AG10803 (cell line): Measurements from ENCODE around the gene CABLES2.

Source experiments
- DNase-seq: peaks from one replicate; pipeline ENCODE4 v3.0.0; 2010; ENCODE audit warnings: low read depth
- H3K4me3 ChIP-seq: 2 replicates; pipeline ENCODE4 v1.5.1; 2011; ENCODE audit warnings: mild to moderate bottlenecking, low read length, control low read depth
- TF ChIP-seq, protein P1 (sequence below): conservative IDR thresholded peaks from 2 replicates; pipeline ENCODE4 v1.5.1; 2011; ENCODE audit warnings: mild to moderate bottlenecking, low read length, control low read depth, inconsistent platforms

Gene CABLES2

DNA sequence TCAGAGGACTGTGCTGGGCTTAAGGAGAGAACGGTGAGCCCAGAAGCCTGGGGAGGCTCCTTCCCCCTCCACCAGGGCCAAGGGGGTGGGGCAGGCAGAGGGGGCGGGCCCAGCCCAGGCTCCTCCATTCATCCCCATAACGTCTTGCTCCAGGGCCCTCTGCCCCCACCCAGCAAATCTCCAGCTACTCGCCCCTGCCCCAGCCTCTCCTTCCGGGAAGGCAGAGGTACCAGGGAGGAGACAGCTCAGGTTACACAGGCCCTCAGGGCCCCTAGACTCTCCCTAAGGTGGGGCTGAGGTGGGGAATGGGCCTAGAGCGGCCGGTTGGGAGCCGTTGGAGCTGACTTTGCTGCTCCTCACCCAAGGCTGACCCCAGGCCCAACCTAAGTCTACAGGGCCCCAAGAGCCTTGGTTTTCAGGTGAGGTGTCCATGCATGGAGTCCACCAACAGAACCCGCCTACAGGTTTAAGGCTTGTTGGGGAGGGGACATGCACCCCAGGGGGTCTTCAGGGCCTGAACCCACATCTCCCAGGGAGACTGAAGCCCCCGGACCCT is 41.2 kb downstream of the CABLES2 start:
- H3K4me3 ChIP-seq, result peak overlapping the region; percentile 46
- no peak for DNase-seq
- TF ChIP-seq, protein P1, sequence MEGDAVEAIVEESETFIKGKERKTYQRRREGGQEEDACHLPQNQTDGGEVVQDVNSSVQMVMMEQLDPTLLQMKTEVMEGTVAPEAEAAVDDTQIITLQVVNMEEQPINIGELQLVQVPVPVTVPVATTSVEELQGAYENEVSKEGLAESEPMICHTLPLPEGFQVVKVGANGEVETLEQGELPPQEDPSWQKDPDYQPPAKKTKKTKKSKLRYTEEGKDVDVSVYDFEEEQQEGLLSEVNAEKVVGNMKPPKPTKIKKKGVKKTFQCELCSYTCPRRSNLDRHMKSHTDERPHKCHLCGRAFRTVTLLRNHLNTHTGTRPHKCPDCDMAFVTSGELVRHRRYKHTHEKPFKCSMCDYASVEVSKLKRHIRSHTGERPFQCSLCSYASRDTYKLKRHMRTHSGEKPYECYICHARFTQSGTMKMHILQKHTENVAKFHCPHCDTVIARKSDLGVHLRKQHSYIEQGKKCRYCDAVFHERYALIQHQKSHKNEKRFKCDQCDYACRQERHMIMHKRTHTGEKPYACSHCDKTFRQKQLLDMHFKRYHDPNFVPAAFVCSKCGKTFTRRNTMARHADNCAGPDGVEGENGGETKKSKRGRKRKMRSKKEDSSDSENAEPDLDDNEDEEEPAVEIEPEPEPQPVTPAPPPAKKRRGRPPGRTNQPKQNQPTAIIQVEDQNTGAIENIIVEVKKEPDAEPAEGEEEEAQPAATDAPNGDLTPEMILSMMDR, result no peak

DNA sequence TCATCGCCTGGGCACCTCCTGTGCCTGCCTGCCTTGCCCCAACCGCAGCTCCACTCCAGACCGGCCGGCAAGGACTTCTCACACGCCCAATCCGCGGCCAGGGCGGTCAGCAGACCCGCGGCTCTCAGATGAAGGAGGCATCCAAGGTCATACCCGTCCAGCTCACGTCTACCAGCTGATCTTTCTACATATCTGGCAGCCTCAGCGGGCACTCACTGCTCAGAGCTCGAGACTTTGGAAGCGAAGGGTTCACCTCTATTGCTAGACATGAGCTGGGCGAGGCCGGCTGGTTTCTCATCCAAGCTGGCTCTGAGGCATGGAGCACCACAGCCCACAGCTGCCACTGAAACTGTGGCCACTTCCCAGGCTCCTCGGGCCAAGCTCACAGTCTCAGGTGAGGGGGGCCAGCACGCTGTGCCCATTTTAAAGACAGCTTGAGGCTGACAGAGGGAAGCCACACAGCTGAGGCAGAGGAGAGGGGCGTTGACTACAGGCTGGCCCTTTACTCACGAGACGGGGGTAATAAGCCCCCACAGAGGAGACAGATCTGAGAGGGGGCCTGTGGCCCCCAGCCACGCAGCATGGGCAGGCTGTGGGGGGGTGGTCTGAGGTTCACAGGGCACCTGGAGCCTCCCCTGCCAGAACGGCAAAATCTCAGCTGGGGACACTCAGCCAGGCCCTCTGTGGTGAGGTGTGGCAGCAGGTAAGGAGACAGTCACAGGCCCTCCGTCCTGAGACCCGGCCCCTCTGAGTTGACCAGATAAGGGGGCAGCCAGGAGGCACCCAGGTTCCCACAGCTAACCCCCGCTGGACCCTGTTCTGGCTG is 42.0 kb downstream of the CABLES2 start:
- no peak overlapping the region for H3K4me3 ChIP-seq
- DNase-seq, result no peak
- TF ChIP-seq, protein P1, result no peak

DNA sequence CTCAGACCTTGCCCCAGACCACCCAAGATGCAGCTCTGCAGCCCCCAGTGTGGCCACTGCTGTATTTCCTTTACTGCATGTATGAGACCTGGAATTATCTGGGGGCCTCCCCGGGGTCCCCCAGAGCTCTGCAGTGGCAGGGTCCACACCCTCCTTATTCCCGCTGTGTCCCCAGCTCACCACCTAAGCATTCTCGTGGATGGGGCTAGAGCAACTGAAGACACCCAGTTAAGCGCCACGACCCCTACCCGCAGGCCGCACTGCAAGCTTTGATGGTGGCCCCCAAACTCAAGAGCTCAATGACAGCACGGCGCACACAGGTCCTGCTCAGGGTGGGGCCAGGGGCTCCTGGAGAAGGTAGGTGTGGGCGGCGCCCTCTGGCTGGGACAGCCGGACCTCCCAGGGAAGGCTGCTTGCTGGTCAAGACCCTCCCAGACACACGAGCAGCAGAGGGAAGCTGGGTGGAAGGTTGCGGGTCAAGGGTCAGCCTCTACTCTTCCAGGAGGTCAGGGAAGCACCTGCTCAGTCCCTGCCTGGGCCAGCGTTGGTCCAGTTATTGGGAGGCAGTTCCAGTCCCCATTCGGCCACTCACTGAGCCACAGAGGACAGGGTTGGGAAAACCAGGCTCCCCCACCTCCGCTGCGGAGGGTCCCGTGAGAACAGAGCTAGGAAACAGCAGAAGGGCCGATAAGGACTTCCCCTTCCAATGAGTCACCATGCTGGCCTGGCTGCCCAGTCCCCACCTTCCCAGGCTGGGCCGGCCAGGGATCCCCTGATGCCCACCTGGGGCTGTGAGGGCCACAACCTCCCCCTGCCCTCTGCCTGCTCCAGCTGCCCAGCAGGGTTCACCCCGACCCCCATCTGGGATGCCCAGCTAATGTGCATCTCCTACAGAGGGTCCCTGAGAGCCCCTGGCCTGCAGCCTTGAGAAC is 42.9 kb downstream of the CABLES2 start:
- H3K4me3 ChIP-seq, result no peak overlapping the region
- TF ChIP-seq, protein P1, result no peak
- no peak for DNase-seq

DNA sequence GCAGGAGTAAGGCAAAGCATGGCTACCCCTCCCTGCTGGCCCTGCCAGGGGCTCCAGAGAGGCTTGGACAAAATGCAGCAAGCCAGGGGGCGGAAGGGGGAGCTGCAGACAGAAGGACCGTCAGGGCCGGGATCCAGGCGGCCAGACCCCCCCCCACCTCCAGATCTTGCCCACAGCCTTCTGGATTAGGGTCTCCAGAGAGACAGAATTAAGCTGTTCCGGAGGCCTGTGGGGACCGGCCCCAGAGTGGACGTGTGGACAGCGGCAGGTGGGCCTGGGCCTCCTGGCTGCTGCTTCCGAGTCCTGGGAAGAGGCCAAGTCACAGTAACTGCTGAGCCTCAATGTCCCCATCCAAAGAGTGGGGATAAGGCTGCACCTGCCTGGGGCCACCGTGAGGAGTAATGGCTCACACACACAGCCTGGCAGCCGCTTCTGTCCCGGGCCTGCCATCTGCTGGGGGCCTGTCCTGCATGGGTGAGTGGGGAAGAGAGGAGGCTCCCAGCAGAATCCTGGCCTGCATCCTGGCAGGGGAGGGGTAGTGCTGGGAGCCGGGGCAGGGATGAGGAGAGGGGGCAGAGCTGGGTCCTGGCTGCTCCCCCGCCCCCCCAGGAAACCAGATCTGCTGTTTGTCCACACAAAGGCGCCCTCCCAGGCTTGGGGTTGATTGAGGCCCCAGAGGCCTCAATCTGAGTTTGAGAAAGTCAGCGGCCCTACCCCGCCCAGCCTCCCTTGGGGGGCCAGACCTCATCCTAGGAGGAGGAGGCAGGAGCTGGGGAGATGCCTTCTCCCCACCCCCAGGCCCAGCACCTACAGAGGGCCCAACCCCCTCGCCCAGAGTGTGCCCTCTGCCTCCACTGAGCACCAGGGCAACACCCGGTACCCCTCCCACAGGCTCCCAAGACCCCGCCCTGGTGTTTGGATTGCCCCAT is 43.8 kb downstream of the CABLES2 start:
- DNase-seq, result no peak
- TF ChIP-seq, protein P1, result no peak
- H3K4me3 ChIP-seq, result no peak overlapping the region

DNA sequence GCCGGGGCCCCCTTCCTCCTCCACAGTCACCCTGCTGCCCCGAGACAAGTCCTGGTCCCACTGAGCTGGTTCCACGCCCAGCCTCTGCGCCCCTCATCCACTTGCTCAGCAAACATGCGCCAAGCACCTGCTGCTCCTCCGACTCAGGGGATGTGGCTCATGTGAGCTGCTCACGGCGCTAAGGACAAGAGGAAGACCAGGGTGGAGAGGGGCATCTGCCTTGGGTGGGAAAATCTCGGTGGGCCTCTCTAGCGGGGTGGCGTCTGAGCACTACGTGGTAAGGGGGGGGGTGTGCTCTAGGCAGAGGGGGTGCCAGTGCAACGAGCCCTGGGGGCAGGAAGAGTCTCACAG is 44.5 kb downstream of the CABLES2 start:
- TF ChIP-seq, protein P1, result no peak
- DNase-seq, result no peak
- no peak overlapping the region for H3K4me3 ChIP-seq

DNA sequence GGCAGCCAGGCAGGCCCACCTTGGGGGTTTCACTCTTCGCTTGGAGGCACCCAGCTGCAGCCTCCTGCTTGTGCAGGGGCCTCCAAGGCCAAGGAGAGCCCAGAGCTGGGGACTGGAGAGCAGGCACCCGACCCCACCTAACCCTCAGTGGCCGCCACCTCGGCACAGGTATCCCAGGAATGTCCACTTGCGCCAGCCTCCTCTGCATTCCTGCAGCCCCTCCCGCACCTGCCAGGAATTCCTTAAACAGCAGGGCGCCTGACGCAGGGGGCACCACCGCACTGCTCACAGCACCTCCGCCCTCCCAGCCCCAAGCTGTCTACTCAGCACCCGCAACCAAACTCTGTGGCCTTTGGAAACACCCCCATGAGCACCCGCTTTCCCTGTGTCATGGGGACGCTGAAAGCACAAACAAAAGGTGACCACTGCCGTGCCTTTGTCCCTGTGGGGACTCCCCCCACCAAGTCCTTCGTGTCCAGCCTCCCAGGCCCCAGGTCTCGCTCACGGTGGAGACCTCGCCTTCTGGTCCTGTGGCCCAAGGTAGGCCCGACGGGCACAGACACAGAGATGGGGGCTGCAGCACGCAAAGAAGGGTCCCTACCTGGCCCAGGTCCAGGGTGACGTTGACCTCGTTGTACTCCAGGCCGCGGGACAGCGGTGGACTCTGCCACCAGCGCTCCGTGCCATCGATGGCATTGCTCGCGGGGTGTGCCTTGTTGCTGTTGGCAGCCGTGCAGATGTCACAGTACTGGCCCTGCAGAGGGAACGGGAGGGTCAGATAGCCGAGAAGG is 45.1 kb downstream of the CABLES2 start:
- no peak overlapping the region for H3K4me3 ChIP-seq
- TF ChIP-seq, protein P1, result no peak
- DNase-seq, result no peak
